ENCODE data around the gene SMARCA2.
"Not testable (repeated sequence)": the region's sequence is repeated elsewhere in the genome, so short reads cannot be mapped to it uniquely, and the experiment has no call there.

SMARCA2 gene

GRCh38 chr9:2144619-2145018, 129.5 kb downstream of the SMARCA2 start:
- no peak for DNase-seq (ENCODE audit: low spot score)

GRCh38 chr9:2145746-2146145, 130.6 kb downstream of the SMARCA2 start:
- DNase-seq (ENCODE audit: low spot score), result no peak

GRCh38 chr9:2146700-2147099, 131.6 kb downstream of the SMARCA2 start:
- not testable (repeated sequence) for DNase-seq (ENCODE audit: low spot score)

GRCh38 chr9:2150338-2150737, 135.2 kb downstream of the SMARCA2 start:
- DNase-seq (ENCODE audit: low spot score), result no peak

- no peak for DNase-seq (ENCODE audit: low spot score)
These were observed 136.0 kb downstream of the SMARCA2 start for GRCh38 chr9:2151171-2151570.

GRCh38 chr9:2152966-2153629, 138.0 kb downstream of the SMARCA2 start:
- no peak for DNase-seq (ENCODE audit: low spot score)

GRCh38 chr9:2153630-2154217, 138.6 kb downstream of the SMARCA2 start:
- DNase-seq (ENCODE audit: low spot score), result no peak

GRCh38 chr9:2154731-2155130, 139.6 kb downstream of the SMARCA2 start:
- DNase-seq (ENCODE audit: low spot score), result no peak

GRCh38 chr9:2155966-2156365, 140.8 kb downstream of the SMARCA2 start:
- no peak for DNase-seq (ENCODE audit: low spot score)

GRCh38 chr9:2157277-2158110, 142.3 kb downstream of the SMARCA2 start:
- DNase-seq (ENCODE audit: low spot score), result peak; percentile 44

GRCh38 chr9:2158111-2158610, 143.0 kb downstream of the SMARCA2 start:
- DNase-seq (ENCODE audit: low spot score), result peak; percentile 15

GRCh38 chr9:2158766-2159430, 143.8 kb downstream of the SMARCA2 start:
- DNase-seq (ENCODE audit: low spot score), result no peak

- no peak for DNase-seq (ENCODE audit: low spot score)
These were observed 144.6 kb downstream of the SMARCA2 start for GRCh38 chr9:2159521-2160454.

- no peak for DNase-seq (ENCODE audit: low spot score)
These were observed 146.5 kb downstream of the SMARCA2 start for GRCh38 chr9:2161661-2162060.

GRCh38 chr9:2163231-2163885, 148.2 kb downstream of the SMARCA2 start:
- no peak for DNase-seq (ENCODE audit: low spot score)

- no peak for DNase-seq (ENCODE audit: low spot score)
These were observed 149.1 kb downstream of the SMARCA2 start for GRCh38 chr9:2164268-2164667.

GRCh38 chr9:2166203-2166602, 151.1 kb downstream of the SMARCA2 start:
- no peak for DNase-seq (ENCODE audit: low spot score)

GRCh38 chr9:2169035-2169434, 153.9 kb downstream of the SMARCA2 start:
- DNase-seq (ENCODE audit: low spot score), result no peak

- no peak for DNase-seq (ENCODE audit: low spot score)
These were observed 155.6 kb downstream of the SMARCA2 start for GRCh38 chr9:2170722-2171121.

- DNase-seq (ENCODE audit: low spot score), result no peak
These were observed 158.0 kb downstream of the SMARCA2 start for GRCh38 chr9:2173170-2173569.

- no peak for DNase-seq (ENCODE audit: low spot score)
These were observed 158.7 kb downstream of the SMARCA2 start for GRCh38 chr9:2173861-2174260.
